NB4 (cell line): ENCODE data around the gene PCNX2.

ENCODE experiments used
- CTCF ChIP-seq: IDR thresholded peaks from one replicate; pipeline ENCODE4 v1.5.1; 2012; ENCODE audit warnings: low read depth, low read length
- MYC ChIP-seq: IDR thresholded peaks from 2 replicates; pipeline ENCODE4 v1.6.1; 2011; ENCODE audit warnings: low read depth, low read length
- POLR2A ChIP-seq: IDR thresholded peaks from 2 replicates; pipeline ENCODE4 v1.6.1; 2011; ENCODE audit warnings: mild to moderate bottlenecking; ENCODE audit not compliant: insufficient read length; ENCODE audit errors: extremely low read depth

DNA sequence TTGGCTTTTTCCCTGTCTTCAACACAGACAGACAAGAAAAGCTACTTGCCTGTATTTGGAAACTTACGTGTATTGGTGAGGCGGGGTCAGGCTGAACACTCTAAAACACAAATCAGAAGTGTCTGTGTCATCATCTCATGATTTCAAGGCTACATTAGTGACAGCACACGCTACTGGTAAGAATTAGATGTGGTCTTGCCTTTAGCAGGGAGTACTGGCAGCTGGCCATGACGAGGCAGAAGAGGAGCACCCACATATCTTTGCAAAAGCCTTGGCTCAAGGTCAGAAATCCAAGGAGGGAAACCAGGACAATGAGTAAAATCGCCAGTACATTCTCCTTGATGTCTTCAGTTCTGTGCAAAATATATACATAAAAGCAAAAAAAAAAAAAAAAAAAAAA lies 77.7 kb downstream of the PCNX2 start:
- no peak for TF ChIP-seq CTCF
- TF ChIP-seq MYC: no peak
- no peak for TF ChIP-seq POLR2A
